Neural cell (in vitro differentiated cells): ENCODE results near the gene FOLH1. TPM values are rescaled to one million over a fixed set of nuclear protein-coding genes. Genes with fewer than 3 reads are reported as not detected.
"Not testable (repeated sequence)": the region's sequence is repeated elsewhere in the genome, so short reads cannot be mapped to it uniquely, and the experiment has no call there.

Experiments used
- H2AFZ ChIP-seq: fragments of 200-600, 300-800 bp; sonication (generic), shearing (Covaris generic); 2 replicates; pipeline ENCODE4 v1.6.0; 2014; ENCODE audit warnings: low read depth, mild to moderate bottlenecking, antibody characterized with exemption, low read length, moderate library complexity
- H3F3A ChIP-seq: fragments of 200-600 bp; shearing (Covaris generic); 2 replicates; pipeline ENCODE4 v1.6.1; 2016; ENCODE audit warnings: mild to moderate bottlenecking, moderate library complexity, mixed read lengths, antibody characterized with exemption, low read length; ENCODE audit not compliant: insufficient read depth, poor library complexity, severe bottlenecking
- H3K27ac ChIP-seq: fragments of 200-600, 300-800 bp; sonication (generic), shearing (Covaris generic); 2 replicates; pipeline ENCODE4 v1.5.1; 2014; ENCODE audit warnings: mild to moderate bottlenecking, low read length, moderate library complexity
- H3K27me3 ChIP-seq: fragments of 300-800, 200-600 bp; sonication (generic), shearing (Covaris generic); 2 replicates; pipeline ENCODE4 v1.6.0; 2014; ENCODE audit warnings: mild to moderate bottlenecking, low read depth, low read length, moderate library complexity; ENCODE audit not compliant: insufficient read depth
- H3K36me3 ChIP-seq: fragments of 300-800, 200-600 bp; sonication (generic), shearing (Covaris generic); 2 replicates; pipeline ENCODE4 v1.5.1; 2014; ENCODE audit warnings: mild to moderate bottlenecking, antibody characterized with exemption, low read length, moderate library complexity; ENCODE audit not compliant: insufficient read depth
- H3K4me2 ChIP-seq: fragments of 300-800, 200-600 bp; sonication (generic), shearing (Covaris generic); 2 replicates; pipeline ENCODE4 v1.6.0; 2014; ENCODE audit warnings: mild to moderate bottlenecking, low read length
- H3K4me3 ChIP-seq: fragments of 300-800, 200-600 bp; sonication (generic), shearing (Covaris generic); 2 replicates; pipeline ENCODE4 v1.5.1; 2014; ENCODE audit warnings: mild to moderate bottlenecking, low read length, moderate library complexity
- H3K79me2 ChIP-seq: fragments of 200-600 bp; shearing (Covaris generic); replicated peaks from 2 replicates; pipeline ENCODE4 v1.6.0; 2014; ENCODE audit warnings: mild to moderate bottlenecking, low read length, moderate library complexity; ENCODE audit not compliant: insufficient read depth
- H3K9ac ChIP-seq: fragments of 300-800, 200-600 bp; sonication (generic), shearing (Covaris generic); 2 replicates; pipeline ENCODE4 v1.6.1; 2016; ENCODE audit warnings: mild to moderate bottlenecking, low read length, mixed read lengths
- H3K9me2 ChIP-seq: fragments of 200-600 bp; shearing (Covaris generic); 2 replicates; pipeline ENCODE4 v1.6.1; 2016; ENCODE audit warnings: mild to moderate bottlenecking, low read length, mixed read lengths; ENCODE audit not compliant: insufficient read depth
- H3K9me3 ChIP-seq: fragments of 200-600, 300-800 bp; sonication (generic), shearing (Covaris generic); 2 replicates; pipeline ENCODE4 v1.6.1; 2016; ENCODE audit warnings: mild to moderate bottlenecking, mixed run types, low read length, moderate library complexity, mixed read lengths
- H4K20me1 ChIP-seq: fragments of 200-600 bp; shearing (Covaris generic); 2 replicates; pipeline ENCODE4 v1.6.1; 2016; ENCODE audit warnings: mild to moderate bottlenecking, mixed run types; ENCODE audit not compliant: insufficient read depth
- MXI1 ChIP-seq: fragments of 450-650 bp; conservative IDR thresholded peaks from 2 replicates; pipeline ENCODE4 v1.6.1; 2014; ENCODE audit warnings: antibody characterized with exemption, mild to moderate bottlenecking; ENCODE audit not compliant: poor library complexity, severe bottlenecking
- polyA plus RNA-seq: library from polyadenylated mRNA; depleted of rRNA; stranded (reverse); fragments of >200 nt; gene quantifications from 2 replicates; pipeline ENCODE4 v1.2.3, GENCODE V29; 2014

Gene FOLH1
- polyA plus RNA-seq, 1 donor from 2014 or later: not detected

DNA sequence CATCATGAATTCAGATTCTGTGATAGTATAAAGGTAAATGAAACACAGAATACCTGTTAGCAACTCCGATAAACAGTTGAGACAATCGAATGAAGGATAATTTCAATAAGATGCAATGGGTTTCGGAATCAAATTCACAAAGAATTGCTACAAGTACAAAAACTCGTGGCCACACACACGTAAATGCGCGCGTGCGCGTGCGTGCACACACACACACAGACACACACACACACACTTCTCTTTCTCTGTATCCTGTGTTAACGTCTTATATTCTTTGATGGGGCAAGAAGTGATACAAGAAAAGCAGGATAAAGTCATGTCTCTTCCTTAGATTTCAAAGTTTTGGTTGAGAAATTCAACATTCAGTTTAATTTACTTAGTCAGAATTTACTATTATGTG lies 57.2 kb downstream of the FOLH1 start:
- TF ChIP-seq MXI1: no peak
- H4K20me1 ChIP-seq: no peaks in the 10 kb centered on the region
- no peaks in the 10 kb centered on the region for H3K79me2 ChIP-seq
- no peaks in the 10 kb centered on the region for H3K27me3 ChIP-seq
- H3K36me3 ChIP-seq: no peaks in the 10 kb centered on the region
- H2AFZ ChIP-seq: no peak overlapping the region
- H3K9ac ChIP-seq: no peak overlapping the region
- H3K9me3 ChIP-seq: no peaks in the 10 kb centered on the region
- no peak overlapping the region for H3K27ac ChIP-seq
- no peaks in the 10 kb centered on the region for H3F3A ChIP-seq
- H3K9me2 ChIP-seq: no peaks in the 10 kb centered on the region
- no peak overlapping the region for H3K4me2 ChIP-seq
- H3K4me3 ChIP-seq: no peak overlapping the region

GRCh38 chr11:49102356-49102755 lies 106.0 kb downstream of the FOLH1 start:
- not testable (repeated sequence) for H3K27ac ChIP-seq, H3K27me3 ChIP-seq, H3K9me2 ChIP-seq, H3K9me3 ChIP-seq, H3F3A ChIP-seq, H3K36me3 ChIP-seq, H3K4me3 ChIP-seq, H3K4me2 ChIP-seq, H3K79me2 ChIP-seq, H3K9ac ChIP-seq, H2AFZ ChIP-seq, H4K20me1 ChIP-seq

Other genes with a start within 250 kb of the FOLH1 start
- not detected in 2 replicates for gene TRIM51G, start 224.7 kb downstream of the FOLH1 start, polyA plus RNA-seq
- gene TRIM49B, start 179.8 kb downstream of the FOLH1 start, polyA plus RNA-seq: not detected in 2 replicates
- gene TRIM64C, start 149.5 kb downstream of the FOLH1 start, polyA plus RNA-seq: not detected in 2 replicates